ENCODE data around the gene PKNOX1.
"Not testable (repeated sequence)": the region's sequence is repeated elsewhere in the genome, so short reads cannot be mapped to it uniquely, and the experiment has no call there.

The PKNOX1 gene

DNA sequence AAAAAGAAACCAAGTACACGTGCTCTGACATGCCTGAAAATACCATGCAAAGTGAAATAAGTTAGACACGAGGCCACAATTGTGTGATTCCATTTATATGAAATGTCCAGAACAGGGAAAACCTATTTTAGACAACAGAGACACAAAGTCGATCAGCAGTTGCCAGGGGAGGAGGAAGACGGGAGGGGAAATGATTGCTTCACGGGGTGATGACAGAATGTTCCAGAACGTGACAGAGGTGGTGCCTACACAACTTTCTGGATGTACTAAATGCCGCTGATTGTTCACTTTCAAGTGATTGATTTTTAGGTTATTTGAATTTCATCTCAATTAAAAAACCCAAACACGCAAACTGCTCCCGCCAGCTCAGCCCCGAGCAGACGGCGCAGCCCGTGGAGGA is 78.8 kb downstream of the PKNOX1 start:
- not testable (repeated sequence) for DNase-seq (ENCODE audit: low read depth)

DNA sequence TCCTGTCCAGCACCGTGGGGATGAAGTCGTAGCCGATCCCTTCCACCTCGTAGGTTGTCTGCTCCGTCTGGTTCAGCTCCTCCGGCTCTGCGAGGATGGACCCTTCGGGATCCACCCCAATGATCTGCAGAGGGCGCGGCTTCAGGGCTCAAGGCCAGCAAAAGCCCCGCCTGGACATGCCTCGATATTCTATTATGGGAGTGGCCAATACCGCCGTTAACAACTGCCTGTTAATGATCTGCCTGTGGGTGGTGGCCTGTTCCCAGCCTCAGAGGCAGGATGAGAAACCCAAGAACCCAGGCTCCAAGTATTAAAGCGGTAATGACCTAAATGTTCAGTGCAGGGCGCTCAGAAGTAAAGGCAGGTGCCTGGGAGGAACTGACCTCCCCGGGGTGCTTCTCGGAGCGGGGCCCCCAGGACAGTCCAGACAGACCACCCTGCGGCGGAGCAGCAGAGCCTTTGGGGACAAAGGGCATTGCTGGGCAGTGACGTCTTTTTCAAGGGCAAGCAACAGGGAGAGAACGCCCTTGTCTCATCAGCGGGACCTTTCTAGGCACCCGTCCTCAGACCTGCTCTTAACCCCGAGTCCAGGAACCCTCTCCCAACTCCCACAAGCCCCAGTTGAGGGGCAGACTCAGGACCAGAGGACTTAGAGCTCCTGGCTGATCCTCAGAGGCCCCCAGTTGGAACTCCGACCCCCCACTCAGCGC is 88.7 kb downstream of the PKNOX1 start:
- not testable (repeated sequence) for DNase-seq (ENCODE audit: low read depth)

DNA sequence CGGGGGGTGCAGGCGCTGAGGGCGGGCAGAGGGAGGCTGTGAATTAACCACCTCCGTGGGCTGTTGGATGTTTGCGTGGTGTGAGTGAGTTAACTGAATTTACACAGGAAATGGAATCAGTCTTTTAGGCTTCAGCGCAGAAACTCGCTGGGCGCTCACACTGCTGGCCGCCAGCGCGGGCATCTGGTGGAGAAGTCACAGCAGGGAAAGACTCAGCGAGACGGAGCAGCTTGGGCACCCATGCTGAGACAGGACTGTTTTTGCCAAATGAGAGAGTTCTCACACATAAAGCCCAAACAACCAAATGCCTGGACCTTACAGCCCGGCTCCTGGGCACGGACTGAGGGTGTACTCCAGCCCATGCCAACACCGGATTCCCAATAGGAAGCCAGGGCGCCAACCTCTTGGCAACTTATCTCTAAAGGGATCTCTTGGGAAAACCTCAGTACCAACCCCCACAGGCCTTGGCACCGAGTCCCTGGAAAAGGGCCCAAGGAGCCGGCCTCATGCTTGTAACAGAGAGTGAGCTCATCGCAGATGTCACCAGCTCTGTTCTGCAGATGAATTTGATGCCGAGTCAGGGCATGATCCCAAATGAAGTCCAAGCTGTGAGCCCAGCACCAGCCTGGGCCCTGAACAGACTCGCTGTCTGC is 90.0 kb downstream of the PKNOX1 start:
- DNase-seq (ENCODE audit: low read depth): not testable (repeated sequence)

DNA sequence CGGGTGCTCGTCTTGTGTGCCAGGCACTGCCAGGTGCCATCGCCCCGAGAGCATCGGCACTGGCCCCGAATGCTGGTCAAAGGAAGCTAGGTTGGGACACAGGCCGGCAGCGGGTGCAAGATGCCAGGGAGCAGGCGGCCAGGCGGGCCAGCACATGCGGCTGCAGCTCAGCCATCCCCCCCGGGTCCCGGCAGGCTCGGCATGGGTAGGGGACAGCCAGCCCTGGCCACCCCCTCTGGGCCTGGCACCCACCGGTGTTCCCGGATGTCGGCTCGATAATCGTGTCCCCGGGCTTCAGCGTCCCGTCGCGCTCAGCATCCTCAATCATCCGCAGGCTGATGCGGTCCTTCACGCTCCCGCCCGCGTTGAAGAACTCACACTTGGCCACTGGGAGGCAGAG is 91.6 kb downstream of the PKNOX1 start:
- DNase-seq (ENCODE audit: low read depth): not testable (repeated sequence)

DNA sequence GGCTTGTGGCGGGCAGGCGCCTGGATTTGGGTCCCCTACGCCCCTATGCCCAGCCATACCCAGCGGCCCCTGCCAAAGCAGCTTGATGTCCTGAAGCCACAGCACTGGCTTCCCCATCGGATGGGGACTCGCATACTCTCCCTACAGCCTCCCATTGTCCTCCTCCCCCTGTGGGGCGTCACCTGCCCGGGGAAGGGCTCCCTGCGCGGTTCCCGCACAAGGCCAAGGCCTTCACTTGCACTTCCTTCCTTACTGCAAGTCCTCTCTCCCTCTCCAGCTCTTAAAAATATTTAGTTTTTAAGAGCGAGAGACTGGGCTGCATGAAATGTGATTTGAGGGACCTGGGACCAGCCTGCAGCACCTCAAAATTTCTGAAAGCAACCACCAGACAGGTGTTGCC is 92.3 kb downstream of the PKNOX1 start:
- not testable (repeated sequence) for DNase-seq (ENCODE audit: low read depth)

DNA sequence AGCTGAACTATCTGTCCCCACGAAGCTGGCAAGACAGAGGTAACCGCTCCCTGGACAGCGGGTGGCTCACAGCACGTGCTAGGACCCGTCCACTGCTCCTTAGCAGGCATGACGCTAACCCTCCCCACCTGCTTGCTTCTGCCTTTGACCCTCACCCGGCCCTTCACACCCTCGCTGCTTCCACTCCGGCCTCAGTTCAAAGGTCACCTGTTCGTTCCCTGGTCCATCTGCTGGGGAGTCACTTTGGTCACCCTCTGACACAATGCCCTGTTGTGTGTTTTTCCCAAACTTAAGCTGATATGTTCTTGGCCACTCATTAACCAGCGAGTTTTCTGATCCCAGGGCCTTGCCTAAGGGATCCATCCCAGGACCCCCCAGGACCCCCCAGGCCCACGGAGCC is 93.7 kb downstream of the PKNOX1 start:
- DNase-seq (ENCODE audit: low read depth): not testable (repeated sequence)

DNA sequence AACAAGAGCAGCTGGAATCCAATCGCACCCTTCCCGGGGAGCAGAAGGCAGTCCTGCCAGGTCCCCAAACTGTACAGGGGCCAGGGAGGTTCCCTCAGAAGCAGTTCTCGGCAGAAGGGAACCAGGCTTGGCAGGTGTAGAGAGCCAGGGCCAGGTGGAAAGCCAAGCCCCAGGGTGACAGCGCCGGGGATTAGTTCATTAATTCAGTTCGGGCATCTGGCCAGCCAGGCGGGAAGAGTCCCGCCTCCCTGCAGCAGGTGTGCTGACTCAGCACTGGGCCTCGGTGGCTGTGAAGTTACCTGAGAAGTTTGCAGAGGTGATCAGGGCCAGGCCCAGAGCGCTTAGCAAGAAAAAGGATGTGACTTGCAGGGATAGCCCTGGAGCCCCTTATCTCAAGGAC is 95.3 kb downstream of the PKNOX1 start:
- not testable (repeated sequence) for DNase-seq (ENCODE audit: low read depth)

DNA sequence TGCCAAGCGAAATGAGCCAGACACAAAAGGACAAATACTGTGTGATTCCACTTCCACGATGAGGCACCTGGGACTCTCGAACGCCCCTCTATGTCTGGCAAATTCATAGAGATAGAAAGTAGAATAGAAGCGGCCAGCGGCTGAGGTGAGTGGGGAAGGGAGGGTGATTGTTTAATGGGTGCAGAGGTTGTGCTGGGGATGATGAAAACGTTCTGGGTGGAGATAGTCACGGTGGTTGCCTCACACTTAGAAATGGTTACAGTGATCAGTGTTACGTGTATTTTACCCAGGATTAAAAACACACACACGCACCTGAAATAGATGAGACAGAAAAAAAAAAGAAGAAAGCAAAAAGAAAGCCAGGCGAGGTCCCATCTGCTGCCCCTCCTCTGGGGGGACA is 98.4 kb downstream of the PKNOX1 start:
- DNase-seq (ENCODE audit: low read depth): not testable (repeated sequence)

DNA sequence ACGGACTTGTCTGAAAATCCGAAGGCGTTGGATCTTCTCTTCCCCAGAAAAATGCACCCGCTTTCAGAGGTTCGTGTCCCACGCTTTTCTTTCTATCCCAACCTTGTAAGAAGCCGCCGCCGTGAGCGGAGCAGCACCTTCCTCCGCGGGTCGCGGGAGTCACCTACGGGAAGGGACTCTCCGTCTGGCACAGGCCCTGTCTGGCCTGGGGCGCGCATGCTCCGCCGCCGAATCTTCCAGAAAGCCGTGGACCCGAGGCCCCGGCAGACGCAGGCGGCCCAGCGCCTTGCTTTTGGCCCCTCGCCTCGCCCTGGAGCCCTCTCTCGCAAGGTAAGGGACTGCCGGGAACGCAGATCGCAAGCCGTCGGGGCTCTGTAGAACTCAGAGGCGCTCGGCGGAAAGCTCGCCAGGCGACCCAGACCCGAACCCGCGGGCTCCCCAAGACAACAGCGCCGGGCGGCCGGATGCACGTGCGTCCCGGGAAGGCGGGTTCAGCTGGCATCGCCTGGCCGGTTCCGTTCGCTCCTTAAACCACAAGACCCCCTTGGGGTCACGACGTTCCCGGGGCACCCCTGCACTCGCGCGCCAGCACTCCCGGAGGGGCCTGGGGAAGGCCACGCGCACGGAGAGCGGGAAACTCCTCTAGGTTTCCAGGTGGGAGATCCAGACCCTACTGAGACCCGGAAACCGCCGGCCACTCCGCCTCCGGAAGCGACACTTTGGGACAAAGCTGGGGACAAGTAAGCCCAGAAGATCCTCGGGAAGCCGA is 100.2 kb downstream of the PKNOX1 start:
- not testable (repeated sequence) for DNase-seq (ENCODE audit: low read depth)

DNA sequence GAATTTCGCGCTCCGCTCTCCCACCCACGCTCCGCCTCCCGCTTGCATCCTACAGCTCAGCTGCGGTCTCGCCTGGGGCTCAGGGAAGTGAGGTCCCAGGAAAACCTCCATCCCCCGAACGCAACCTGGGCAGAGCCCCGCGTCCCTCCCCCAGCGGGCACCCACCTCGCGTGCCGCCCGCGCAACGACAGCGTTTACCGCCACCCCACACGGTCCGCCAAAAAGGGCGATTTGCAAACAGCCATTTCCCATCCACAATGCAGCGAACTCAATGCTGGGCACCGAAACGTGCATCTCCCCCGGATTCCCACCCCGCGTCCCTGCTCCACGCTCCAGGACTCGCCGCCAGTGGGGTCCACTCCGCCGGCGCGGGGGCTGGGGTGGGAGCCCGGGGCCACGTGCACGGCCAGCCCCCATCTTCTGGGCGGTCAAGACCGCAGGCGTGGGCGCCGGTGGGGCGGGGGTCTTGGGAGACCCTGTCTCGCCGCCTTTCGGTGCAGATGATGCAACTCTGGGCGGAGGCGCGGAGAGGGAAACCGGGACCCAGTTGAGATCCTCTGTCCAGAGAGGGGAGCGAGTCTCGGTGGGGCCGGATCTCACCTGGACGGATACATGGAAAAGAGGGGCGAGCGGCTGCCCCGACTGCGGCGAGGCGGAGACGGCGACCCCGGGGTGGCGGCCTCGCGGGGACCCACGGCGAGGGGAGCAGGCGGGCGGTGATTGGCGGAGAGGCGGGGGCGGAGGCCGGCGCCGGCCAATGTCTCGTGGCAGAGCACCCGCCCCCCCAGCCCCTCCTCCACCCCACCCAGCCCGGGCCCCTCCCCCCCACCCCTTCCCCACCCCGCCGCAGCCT is 101.0 kb downstream of the PKNOX1 start, which contains the start of gene CBS:
Gene CBS (minus strand): TSS at position 666 of the 853 bp plus-strand sequence. CDS start 3,642 bp downstream, outside the sequence.
- not testable (repeated sequence) for DNase-seq (ENCODE audit: low read depth)

DNA sequence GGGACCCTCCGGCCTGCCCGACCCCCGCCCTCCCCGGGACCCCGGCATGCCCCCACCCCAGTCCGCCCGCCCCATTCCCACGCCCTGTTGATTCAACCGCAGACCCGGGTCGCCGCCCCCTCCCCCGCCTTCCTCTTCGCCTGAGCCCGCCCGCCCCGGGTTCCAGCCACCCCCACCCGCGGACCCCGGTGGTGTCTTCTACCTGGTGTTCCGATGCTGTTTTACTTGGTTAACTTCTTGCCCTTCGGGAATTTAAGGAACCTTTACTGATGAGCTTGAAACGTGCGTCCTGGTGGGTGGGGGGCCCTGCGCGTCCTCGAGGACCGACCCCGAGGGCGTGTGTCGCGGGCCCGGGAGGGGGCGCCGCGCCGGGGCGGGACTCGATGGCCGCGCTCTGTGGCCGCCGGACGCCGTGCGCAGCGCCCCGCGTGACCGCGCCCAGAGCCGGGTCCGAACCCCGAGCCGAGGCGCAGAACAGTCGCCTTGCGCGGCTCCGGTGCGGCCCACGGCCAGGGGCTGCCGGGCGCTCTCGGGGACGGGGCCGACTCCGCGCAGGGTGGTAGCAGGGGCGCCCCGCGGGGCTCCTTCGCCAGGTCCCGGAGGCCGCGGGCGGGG is 101.8 kb downstream of the PKNOX1 start:
- not testable (repeated sequence) for DNase-seq (ENCODE audit: low read depth)

DNA sequence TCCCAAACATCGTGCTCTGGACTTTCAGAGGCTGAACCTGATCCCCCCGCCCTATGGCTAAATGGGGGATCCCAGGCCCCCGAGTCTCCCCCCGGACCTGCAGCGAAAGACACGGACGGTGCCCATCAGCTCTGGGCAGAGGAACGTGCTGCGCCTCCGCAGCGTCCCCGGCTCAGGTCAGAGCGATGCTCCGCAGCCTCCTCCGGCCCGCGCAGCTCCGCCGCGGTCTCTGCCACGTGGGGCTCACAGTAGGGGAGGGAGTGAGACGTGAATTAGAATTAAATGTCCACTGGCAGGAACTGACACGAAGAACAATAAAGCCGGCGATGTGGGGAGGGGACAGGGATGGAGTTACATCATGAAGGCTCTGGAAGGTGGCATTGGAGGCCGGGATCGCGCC is 102.3 kb downstream of the PKNOX1 start:
- DNase-seq (ENCODE audit: low read depth): not testable (repeated sequence)

DNA sequence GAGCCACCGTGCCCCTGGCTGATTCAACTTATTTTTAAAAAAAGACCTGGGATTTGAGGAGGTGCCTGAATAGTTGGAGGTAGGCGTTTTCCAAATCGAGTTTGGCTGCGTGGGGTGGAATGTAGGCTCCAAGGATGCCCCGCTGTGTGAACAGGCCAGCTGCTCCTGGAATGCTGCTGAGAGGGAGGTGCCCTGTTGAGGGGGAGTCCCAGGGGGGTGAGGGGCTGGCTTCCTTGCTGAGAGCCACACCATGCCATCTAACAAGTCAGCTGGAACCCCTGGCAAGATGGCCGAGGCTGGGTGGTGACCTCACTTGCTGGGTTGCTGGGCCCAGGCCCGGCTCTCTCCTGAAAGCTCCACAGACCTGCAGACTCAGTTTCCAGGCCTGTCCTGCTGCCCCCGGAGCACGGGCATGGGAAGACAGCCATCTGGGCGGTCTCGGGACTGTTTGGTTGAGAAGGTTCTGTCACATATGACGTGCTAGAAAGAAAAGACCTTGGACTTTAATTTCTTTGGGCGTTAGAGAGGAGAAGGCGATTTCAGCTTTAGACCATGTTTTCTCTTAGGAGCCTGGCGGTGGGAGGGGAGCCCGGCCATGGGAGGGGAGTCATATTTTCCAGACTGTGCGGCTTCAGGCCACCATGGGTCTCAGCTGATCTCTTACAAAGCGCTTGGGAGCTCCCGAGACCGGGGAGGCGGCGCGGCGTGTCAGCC is 108.4 kb downstream of the PKNOX1 start:
- not testable (repeated sequence) for DNase-seq (ENCODE audit: low read depth)

Data from CMK (cell line).